ENCODE data around the gene SETX. TPM values are rescaled to one million over a fixed set of nuclear protein-coding genes. Genes with fewer than 3 reads are reported as not detected.

SETX gene
- polyA plus RNA-seq, 1 experiment, result 15.3 TPM

- Histone ChIP-seq H3K36me3 (ENCODE audit: control insufficient read depth, insufficient read depth, low read length) (no peaks in the 10 kb centered on the region), H3K27me3 (ENCODE audit: control insufficient read depth, insufficient read depth, low read length) (peaks cover 27% of the 10 kb centered on the region), H3K4me3 (ENCODE audit: low read depth, low read length) (no peak overlapping the region)
- ChIA-PET POLR2A (no interaction called here), CTCF (interaction anchor here (0.6 to 11.0 kb wide), 34 partner anchors 8 to 864 kb away, joined by 3 to 248 read pairs (median 4); partner anchors contain the start of gene NTNG2)
- peak; percentile 98 for TF ChIP-seq CTCF (IDR thresholded peaks at IDR 0.05; ENCODE audit: insufficient read depth, low read depth, low read length)
- DNase-seq (ENCODE audit: low read depth), result no peak
Observed at GRCh38 chr9:132235894-132236661, 118.7 kb downstream of the SETX start.

GRCh38 chr9:132235125-132235524 lies 119.7 kb downstream of the SETX start:
- DNase-seq (ENCODE audit: low read depth), result no peak
- ChIA-PET CTCF (interaction anchor here (0.6 to 11.0 kb wide), 11 partner anchors 13 to 491 kb away, joined by 3 to 248 read pairs (median 16); partner anchors contain the start of gene NTNG2), POLR2A (no interaction called here)
- H3K4me3 ChIP-seq (ENCODE audit: low read depth, low read length), result no peak overlapping the region
- no peaks in the 10 kb centered on the region for H3K36me3 ChIP-seq (ENCODE audit: control insufficient read depth, insufficient read depth, low read length)
- peaks cover 23% of the 10 kb centered on the region for H3K27me3 ChIP-seq (ENCODE audit: control insufficient read depth, insufficient read depth, low read length)
- TF ChIP-seq CTCF (IDR thresholded peaks at IDR 0.05; ENCODE audit: insufficient read depth, low read depth, low read length), result no peak

DNA sequence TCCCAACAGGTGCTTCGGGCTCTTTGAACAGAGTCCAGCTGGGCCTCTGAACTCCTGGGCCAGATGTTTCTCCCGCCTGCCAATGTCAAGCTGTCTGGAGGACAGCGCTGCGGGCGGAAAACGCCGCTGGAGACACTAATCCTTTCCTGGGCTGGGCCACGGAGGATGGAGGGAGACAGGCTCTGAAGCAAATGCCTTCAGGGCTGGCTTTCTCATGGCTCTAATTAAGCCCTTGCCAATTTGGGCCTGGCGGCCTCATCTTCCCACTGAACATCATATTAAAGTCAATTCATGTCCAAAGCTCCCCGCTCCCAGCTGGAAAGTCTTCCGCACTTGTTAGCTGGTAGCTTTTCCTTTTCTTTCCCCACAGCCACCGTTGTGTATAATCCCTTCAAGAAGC lies 120.3 kb downstream of the SETX start:
- Histone ChIP-seq H3K27me3 (ENCODE audit: control insufficient read depth, insufficient read depth, low read length) (peaks cover 19% of the 10 kb centered on the region), H3K36me3 (ENCODE audit: control insufficient read depth, insufficient read depth, low read length) (no peaks in the 10 kb centered on the region), H3K4me3 (ENCODE audit: low read depth, low read length) (no peak overlapping the region)
- no peak for DNase-seq (ENCODE audit: low read depth)
- TF ChIP-seq CTCF (IDR thresholded peaks at IDR 0.05; ENCODE audit: insufficient read depth, low read depth, low read length), result no peak
- POLR2A ChIA-PET, result no interaction called here
- CTCF ChIA-PET, result interaction anchor here (0.6 to 11.0 kb wide), 7 partner anchors 12 to 491 kb away, joined by 3 to 248 read pairs (median 22); partner anchors contain the start of gene NTNG2

GRCh38 chr9:132233138-132233537 lies 121.6 kb downstream of the SETX start:
- TF ChIP-seq CTCF (IDR thresholded peaks at IDR 0.05; ENCODE audit: insufficient read depth, low read depth, low read length), result no peak
- H3K36me3 ChIP-seq (ENCODE audit: control insufficient read depth, insufficient read depth, low read length), result no peaks in the 10 kb centered on the region
- ChIA-PET CTCF (interaction anchor here (1.1 to 11.0 kb wide), 4 partner anchors 36 to 471 kb away, joined by 3 to 248 read pairs (median 58); no protein-coding TSS in a partner anchor), POLR2A (no interaction called here)
- peaks cover 25% of the 10 kb centered on the region for H3K27me3 ChIP-seq (ENCODE audit: control insufficient read depth, insufficient read depth, low read length)
- DNase-seq (ENCODE audit: low read depth), result no peak
- H3K4me3 ChIP-seq (ENCODE audit: low read depth, low read length), result no peak overlapping the region

DNA sequence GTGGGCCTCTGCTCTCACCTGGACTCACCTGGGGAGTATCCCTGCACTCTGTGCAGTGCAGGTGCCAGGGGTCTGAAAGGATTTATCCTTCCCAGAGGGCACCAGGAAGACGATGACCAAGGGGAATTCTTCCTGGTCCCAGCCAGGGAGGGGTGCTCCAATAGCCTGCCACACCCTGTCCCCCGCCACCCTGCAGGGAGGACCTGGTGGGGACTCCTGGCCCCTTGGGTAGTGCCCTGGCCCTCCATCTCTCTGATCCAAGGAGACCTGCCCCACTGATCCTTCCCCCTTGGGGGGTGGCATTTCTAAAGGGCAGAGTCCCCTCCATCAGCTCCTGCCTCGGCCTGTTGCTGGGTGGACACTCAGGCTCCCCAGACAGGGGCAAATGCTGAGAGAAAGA lies 122.3 kb downstream of the SETX start:
- TF ChIP-seq CTCF (IDR thresholded peaks at IDR 0.05; ENCODE audit: insufficient read depth, low read depth, low read length), result no peak
- Histone ChIP-seq H3K27me3 (ENCODE audit: control insufficient read depth, insufficient read depth, low read length) (peaks cover 22% of the 10 kb centered on the region), H3K4me3 (ENCODE audit: low read depth, low read length) (no peak overlapping the region), H3K36me3 (ENCODE audit: control insufficient read depth, insufficient read depth, low read length) (no peaks in the 10 kb centered on the region)
- ChIA-PET CTCF (interaction anchor here (0.6 to 11.0 kb wide), 4 partner anchors 19 to 470 kb away, joined by 3 to 248 read pairs (median 5); no protein-coding TSS in a partner anchor), POLR2A (no interaction called here)
- no peak for DNase-seq (ENCODE audit: low read depth)
